ENCODE results near the gene FOLR1. TPM values are rescaled to one million over a fixed set of nuclear protein-coding genes. Genes with fewer than 3 reads are reported as not detected.
"Not testable (repeated sequence)": the region's sequence is repeated elsewhere in the genome, so short reads cannot be mapped to it uniquely, and the experiment has no call there.

The FOLR1 gene
- total and polyA plus RNA-seq, 2 donors: 0.18 to 1.1 TPM

DNA sequence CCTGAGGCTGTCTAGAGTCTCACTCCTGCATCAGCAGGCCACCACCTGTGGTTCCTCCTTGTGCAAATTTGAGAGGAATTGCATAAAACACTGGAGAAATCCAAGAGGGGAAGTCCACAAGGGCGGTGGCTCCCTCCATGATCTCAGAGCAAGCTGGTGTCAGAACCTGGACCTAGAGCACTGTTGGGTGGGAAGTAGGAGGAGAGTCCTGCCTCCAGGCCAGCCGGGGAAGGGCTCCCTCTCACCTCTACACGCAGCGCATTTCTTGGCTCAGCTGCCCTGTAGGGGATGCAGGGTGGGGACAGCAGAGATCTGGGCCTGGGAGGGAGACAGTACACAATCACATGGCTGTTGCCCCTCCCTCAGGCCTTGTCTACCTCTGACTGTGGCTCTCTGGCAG, 19.9 kb upstream of the FOLR1 start:
- not testable (repeated sequence) for H3K4me1 ChIP-seq (ENCODE audit: insufficient read depth); H3K27ac ChIP-seq (ENCODE audit: low read depth); H3K4me3 ChIP-seq (ENCODE audit: low read depth, low read length); DNase-seq (ENCODE audit: extremely low spot score); H3K36me3 ChIP-seq (ENCODE audit: insufficient read depth)
- 69% methylated on average over 4 of the region's 4 CpGs for WGBS

DNA sequence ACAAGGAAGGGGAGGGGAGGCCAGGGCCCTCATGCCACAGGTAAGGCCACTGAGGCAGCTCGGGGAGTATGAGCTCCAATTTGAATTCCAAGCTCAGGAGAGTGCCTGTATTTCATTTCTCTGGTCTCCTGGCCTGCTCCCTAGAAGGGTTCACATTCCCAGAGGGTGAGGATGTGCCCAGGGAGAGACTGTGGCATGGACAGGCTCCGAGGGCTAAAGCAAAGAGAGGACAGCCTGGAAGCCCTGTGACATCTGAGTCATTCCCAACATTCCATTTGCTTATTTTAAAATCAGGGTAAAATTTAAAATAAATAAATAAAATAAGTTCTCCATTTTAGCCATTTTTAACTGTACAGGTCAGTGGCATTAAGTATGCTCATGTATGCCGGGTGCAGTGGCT, 18.6 kb upstream of the FOLR1 start:
- 83% methylated on average over 3 of the region's 3 CpGs for WGBS
- no peak overlapping the region for H3K27ac ChIP-seq (ENCODE audit: low read depth)
- H3K4me3 ChIP-seq (ENCODE audit: low read depth, low read length): no peak overlapping the region

DNA sequence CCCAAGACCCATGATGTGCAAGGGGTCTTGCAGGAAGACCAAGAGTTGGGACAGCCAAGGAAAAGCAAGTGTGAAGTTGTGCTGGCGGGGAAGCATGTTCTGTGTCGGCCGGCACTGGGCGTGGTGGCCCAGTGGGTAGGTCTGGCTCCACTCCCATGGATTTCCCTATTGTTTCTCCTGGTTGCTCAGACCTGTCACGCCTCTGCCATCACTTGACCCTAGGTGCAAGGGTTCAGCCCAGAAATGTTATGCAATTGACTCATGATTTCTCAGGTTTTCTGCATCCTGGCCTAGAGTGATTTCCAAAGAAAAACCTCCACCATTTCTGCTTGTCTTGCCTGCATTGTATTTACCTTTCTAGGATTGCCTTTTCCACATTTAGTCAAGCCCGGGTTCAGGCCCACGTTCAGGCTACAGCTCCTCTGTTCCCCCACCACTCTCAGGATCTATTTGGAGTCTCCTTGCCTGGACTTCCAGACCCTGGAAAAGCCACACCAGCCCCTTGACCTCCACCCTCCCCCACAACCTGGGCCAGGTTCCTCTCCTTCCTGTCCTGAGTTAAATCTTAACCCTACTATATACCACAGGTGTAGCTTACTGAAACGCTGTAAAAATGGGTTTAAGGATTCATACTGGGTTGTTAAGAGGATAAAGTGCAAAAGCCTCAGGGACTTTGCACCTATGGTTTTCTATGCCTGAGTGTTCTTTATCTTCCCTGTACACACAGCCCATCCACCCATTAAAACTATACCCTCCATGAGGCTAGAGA, 17.5 kb upstream of the FOLR1 start:
- 85% methylated on average over 8 of the region's 8 CpGs for WGBS
- H3K4me1 ChIP-seq (ENCODE audit: insufficient read depth): no peaks in the 10 kb centered on the region
- no peak overlapping the region for H3K27ac ChIP-seq (ENCODE audit: low read depth)
- no peak overlapping the region for H3K4me3 ChIP-seq (ENCODE audit: low read depth, low read length)
- DNase-seq (ENCODE audit: extremely low spot score): no peak
- no peaks in the 10 kb centered on the region for H3K36me3 ChIP-seq (ENCODE audit: insufficient read depth)

More for the DNA sequence above, 18.6 kb upstream of the FOLR1 start:
- H3K4me1 ChIP-seq (ENCODE audit: insufficient read depth): no peaks in the 10 kb centered on the region
- DNase-seq (ENCODE audit: extremely low spot score): no peak
- H3K36me3 ChIP-seq (ENCODE audit: insufficient read depth): no peaks in the 10 kb centered on the region

DNA sequence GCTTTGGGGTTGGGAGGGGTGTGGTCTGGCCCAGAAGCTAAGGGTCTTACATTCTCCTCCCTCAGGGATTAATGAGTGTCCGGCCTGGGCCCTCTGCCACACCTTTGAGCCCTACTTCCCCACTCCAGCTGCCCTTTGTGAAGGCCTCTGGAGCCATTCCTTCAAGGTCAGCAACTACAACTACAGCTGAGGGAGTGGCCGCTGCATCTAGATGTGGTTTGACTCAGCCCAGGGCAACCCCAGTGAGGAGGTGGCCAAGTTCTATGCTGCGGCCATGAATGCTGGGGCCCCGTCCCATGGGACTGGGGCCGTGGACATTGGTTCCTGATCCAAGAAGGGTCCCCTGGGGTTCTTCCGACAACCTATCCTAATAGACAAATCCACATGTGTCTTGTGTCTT, 14.3 kb upstream of the FOLR1 start:
- WGBS: 85% methylated on average over 6 of the region's 6 CpGs
- no peak for DNase-seq (ENCODE audit: extremely low spot score)
- no peaks in the 10 kb centered on the region for H3K4me1 ChIP-seq (ENCODE audit: insufficient read depth)

DNA sequence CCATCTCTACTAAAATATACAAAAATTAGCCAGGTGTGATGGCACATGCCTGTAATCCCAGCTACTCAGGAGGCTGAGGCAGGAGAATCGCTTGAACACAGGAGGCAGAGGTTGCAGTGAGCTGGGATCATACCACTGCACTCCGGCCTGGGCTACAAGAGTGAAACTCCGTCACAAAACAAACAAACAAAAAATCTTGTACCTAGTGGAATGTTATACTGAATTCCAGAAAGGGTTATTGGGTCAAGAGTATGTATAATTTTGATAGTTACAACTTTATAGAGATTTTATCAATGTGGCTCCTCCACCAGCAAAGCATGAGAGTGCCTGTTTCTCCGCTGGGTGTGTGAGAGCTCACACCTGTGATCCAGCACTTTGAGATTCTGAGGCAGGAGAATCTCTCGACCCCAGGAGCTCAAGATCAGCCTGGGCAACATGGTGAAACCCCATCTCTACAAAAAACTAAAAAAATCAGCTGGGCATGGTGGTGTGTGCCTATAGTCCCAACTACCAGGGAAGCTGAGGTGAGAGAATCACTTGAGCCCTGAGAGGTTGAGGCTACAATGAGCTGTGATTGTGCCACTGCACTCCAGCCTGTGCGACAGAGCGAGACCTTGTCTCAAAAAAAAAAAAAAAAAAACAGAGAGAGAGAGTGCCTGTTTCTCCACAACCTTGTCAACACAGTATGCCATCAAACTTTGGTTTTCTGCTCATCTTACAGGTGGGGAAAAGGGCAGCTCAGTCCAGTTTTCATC, 12.7 kb upstream of the FOLR1 start:
- H3K4me1 ChIP-seq (ENCODE audit: insufficient read depth): no peaks in the 10 kb centered on the region
- H3K4me3 ChIP-seq (ENCODE audit: low read depth, low read length): no peak overlapping the region
- DNase-seq (ENCODE audit: extremely low spot score): no peak
- 70% methylated on average over 7 of the region's 7 CpGs for WGBS
- no peak overlapping the region for H3K27ac ChIP-seq (ENCODE audit: low read depth)
- no peaks in the 10 kb centered on the region for H3K36me3 ChIP-seq (ENCODE audit: insufficient read depth)

More for the DNA sequence above, 14.3 kb upstream of the FOLR1 start:
- Histone ChIP-seq H3K36me3 (ENCODE audit: insufficient read depth) (no peaks in the 10 kb centered on the region), H3K4me3 (ENCODE audit: low read depth, low read length) (no peak overlapping the region), H3K27ac (ENCODE audit: low read depth) (no peak overlapping the region)

DNA sequence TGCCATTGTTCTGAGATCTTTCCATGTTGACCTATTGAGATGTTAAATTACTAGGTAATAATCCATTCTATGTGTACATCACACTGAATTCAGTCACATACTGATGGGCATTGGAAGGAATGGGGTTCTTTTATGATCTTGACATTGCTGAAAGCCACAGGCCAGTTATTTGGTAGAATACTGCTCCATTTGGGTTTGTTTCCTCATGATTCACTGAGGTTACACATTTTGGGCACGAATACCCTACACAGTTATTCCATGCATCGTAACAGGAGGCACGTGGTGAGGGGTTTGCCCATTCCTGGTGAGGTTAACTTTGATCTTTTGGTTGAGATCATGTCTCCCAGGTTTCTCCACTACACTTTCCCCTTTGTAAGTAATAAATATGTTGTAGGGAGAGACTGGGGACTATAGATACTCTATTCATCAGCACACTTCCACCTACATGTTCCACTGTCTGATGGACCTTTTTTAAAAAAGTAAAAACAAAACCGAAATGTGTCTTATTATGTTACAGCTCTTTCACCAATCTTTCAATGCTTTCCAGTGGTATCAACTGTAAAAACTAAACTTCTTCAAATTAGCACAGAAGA, 12.0 kb upstream of the FOLR1 start:
- 80% methylated on average over 4 of the region's 4 CpGs for WGBS

DNA sequence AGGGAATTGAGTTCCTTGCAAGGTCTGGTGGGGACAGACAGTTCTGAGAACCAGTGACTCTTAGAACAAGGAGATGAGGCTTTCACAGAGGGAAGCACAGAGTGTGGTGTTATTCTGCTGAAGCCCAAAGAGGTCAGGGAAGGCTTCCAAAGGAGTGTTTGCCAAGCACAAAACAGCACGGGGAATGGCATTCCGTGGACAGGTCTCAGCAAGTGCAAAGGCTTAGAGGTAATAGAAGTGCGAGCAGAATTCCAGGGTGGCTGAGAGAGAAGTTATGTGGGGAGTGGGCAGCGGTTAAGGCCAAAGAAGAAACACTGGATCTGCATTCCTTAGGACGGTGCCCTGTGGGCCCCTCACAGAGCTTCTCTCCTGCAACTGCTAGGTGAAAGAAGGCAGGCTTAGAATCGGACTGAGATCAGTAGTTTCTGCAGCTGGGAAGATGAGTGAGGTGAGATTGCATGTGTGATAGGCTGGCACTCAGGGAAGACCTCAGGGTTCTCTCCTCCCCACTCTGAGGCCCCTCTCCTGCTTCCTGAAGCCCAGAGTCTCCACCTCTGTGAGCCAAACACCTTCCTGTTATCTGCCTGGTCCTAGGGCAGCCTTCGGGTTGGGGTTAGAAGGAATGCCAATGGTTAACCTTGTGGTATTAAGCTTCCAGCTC, 10.9 kb upstream of the FOLR1 start:
- H3K36me3 ChIP-seq (ENCODE audit: insufficient read depth); H3K27ac ChIP-seq (ENCODE audit: low read depth); DNase-seq (ENCODE audit: extremely low spot score); H3K4me3 ChIP-seq (ENCODE audit: low read depth, low read length); H3K4me1 ChIP-seq (ENCODE audit: insufficient read depth): not testable (repeated sequence)
- WGBS: 51% methylated on average over 7 of the region's 7 CpGs

More for the DNA sequence above, 12.0 kb upstream of the FOLR1 start:
- H3K4me3 ChIP-seq (ENCODE audit: low read depth, low read length): no peak overlapping the region
- H3K27ac ChIP-seq (ENCODE audit: low read depth): no peak overlapping the region
- no peaks in the 10 kb centered on the region for H3K36me3 ChIP-seq (ENCODE audit: insufficient read depth)
- H3K4me1 ChIP-seq (ENCODE audit: insufficient read depth): no peaks in the 10 kb centered on the region
- no peak for DNase-seq (ENCODE audit: extremely low spot score)

DNA sequence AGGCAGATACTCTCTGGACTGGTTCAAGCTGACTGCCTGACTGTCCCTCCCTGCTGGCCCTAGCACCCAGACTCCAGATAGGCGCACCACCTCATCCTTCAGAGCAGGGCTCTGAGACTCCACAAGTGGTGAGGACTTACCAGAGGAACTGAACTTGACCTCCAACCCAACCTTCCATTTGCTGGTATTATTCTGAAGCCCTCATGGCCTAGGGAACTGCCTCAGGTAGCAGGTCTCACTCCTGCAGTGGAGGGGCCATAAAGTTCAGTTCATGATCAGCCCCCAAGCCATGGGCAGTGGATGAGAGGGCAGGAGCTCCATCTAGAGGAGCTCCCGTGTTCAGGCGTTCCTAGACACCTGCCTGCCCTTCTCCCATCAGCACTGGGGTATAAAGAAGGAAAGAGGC, 10.4 kb upstream of the FOLR1 start:
- H3K4me3 ChIP-seq (ENCODE audit: low read depth, low read length); H3K36me3 ChIP-seq (ENCODE audit: insufficient read depth); DNase-seq (ENCODE audit: extremely low spot score); H3K4me1 ChIP-seq (ENCODE audit: insufficient read depth); H3K27ac ChIP-seq (ENCODE audit: low read depth): not testable (repeated sequence)
- 70% methylated on average over 3 of the region's 3 CpGs for WGBS

DNA sequence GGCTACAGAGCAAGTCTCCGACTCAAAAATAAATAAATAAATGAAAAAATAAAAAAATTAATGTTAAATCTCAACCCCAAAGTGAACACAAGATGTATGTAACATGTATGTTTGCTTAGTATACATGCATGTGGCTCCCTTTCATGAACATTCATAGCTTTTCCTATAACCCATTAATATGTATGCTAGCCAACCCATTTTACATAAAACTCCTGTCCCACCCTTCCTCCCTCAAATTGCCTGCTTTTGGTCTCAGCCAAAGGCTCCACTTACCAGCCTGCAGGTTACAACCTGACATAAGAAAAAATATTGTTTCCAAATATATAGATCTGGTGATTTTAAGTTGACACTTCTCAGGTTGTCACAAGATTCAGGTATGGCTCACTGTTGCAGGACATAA, 3.7 kb upstream of the FOLR1 start:
- Histone ChIP-seq H3K4me3 (ENCODE audit: low read depth, low read length) (no peak overlapping the region), H3K4me1 (ENCODE audit: insufficient read depth) (no peaks in the 10 kb centered on the region), H3K36me3 (ENCODE audit: insufficient read depth) (no peaks in the 10 kb centered on the region), H3K27ac (ENCODE audit: low read depth) (no peak overlapping the region)
- no peak for DNase-seq (ENCODE audit: extremely low spot score)
- WGBS: 83% methylated on average over 1 of the region's 1 CpG

DNA sequence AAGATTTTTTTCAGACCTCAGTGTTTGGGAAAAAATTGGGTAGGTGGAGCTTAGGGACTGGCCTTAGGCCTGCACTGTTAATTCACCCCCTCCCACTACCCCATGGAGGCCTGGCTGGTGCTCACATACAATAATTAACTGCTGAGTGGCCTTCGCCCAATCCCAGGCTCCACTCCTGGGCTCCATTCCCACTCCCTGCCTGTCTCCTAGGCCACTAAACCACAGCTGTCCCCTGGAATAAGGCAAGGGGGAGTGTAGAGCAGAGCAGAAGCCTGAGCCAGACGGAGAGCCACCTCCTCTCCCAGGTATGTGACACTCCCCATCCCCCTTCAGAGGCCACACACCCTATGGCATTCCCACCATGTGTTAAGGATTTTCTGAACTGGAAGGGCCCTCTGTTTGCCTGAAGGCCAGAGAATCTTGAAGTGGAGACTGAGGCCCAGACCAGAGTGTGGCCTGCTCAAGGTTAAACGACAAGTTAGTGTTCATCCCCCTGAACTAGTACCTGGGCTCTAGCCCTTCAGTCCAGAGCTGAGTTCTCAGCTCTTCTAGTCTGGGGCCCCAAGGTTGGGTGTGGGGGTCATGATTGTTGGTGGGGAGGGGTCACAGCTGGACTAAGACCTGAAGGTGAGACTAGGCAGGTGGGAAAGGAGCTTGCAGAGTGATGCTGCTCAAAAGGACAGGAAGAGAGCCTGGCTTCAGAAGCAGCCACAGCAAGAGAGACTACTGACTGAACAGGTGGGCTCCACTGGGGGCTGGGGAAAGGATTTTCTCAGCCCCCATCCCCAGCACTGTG, 2.3 kb upstream of the FOLR1 start:
- WGBS: 46% methylated on average over 3 of the region's 3 CpGs
- DNase-seq (ENCODE audit: extremely low spot score): no peak
- Histone ChIP-seq H3K4me1 (ENCODE audit: insufficient read depth) (no peaks in the 10 kb centered on the region), H3K36me3 (ENCODE audit: insufficient read depth) (no peaks in the 10 kb centered on the region), H3K4me3 (ENCODE audit: low read depth, low read length) (no peak overlapping the region), H3K27ac (ENCODE audit: low read depth) (no peak overlapping the region)

DNA sequence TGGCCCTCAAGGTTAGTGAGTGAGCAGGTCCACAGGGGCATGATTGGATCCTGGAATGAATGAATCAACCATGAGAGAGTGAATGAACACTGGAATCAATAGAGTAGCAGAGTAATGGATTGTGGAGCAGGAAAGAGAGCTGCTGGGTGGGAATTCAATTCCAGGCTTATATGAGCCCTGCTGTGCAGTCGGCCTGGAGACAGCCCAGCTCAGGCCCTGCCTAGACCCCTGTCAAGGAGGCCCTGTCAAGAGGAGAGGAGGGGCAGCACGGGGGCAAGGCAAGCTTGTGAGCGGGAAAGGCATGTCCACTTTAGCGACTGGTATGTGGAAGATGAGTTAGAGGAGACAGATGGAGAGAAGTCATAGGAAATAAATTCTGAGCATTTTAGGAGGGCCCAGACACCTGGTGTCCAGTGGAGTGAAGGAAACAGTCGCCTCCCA, 1.3 kb upstream of the FOLR1 start:
- WGBS: 74% methylated on average over 5 of the region's 5 CpGs
- no peak for DNase-seq (ENCODE audit: extremely low spot score)
- no peaks in the 10 kb centered on the region for H3K36me3 ChIP-seq (ENCODE audit: insufficient read depth)
- no peak overlapping the region for H3K4me3 ChIP-seq (ENCODE audit: low read depth, low read length)
- H3K27ac ChIP-seq (ENCODE audit: low read depth): no peak overlapping the region
- no peaks in the 10 kb centered on the region for H3K4me1 ChIP-seq (ENCODE audit: insufficient read depth)

DNA sequence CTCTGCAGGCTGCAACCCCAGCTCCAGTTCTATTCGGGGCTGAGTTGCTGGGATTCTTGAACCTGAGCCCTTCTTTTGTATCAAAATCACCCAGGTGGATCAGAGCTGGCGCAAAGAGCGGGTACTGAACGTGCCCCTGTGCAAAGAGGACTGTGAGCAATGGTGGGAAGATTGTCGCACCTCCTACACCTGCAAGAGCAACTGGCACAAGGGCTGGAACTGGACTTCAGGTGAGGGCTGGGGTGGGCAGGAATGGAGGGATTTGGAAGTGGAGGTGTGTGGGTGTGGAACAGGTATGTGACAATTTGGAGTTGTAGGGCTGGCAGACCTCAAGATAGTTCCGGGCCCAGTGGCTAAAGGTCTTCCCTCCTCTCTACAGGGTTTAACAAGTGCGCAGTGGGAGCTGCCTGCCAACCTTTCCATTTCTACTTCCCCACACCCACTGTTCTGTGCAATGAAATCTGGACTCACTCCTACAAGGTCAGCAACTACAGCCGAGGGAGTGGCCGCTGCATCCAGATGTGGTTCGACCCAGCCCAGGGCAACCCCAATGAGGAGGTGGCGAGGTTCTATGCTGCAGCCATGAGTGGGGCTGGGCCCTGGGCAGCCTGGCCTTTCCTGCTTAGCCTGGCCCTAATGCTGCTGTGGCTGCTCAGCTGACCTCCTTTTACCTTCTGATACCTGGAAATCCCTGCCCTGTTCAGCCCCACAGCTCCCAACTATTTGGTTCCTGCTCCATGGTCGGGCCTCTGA, 3.8 kb downstream of the FOLR1 start:
- no peak overlapping the region for H3K27ac ChIP-seq (ENCODE audit: low read depth)
- no peaks in the 10 kb centered on the region for H3K36me3 ChIP-seq (ENCODE audit: insufficient read depth)
- H3K4me3 ChIP-seq (ENCODE audit: low read depth, low read length): no peak overlapping the region
- WGBS: 86% methylated on average over 12 of the region's 12 CpGs
- DNase-seq (ENCODE audit: extremely low spot score): no peak
- H3K4me1 ChIP-seq (ENCODE audit: insufficient read depth): no peaks in the 10 kb centered on the region

Data from urinary bladder (tissue), 4 donors.